CD4-positive, alpha-beta T cell treated with Interleukin-21 for 1 hour (primary cell): ENCODE results near the gene NET1.
"Not testable (repeated sequence)": the region's sequence is repeated elsewhere in the genome, so short reads cannot be mapped to it uniquely, and the experiment has no call there.

ENCODE experiments used
- DNase-seq: peaks from one replicate; pipeline ENCODE4 v3.0.0-alpha.2; 2020

NET1 gene, protein sequence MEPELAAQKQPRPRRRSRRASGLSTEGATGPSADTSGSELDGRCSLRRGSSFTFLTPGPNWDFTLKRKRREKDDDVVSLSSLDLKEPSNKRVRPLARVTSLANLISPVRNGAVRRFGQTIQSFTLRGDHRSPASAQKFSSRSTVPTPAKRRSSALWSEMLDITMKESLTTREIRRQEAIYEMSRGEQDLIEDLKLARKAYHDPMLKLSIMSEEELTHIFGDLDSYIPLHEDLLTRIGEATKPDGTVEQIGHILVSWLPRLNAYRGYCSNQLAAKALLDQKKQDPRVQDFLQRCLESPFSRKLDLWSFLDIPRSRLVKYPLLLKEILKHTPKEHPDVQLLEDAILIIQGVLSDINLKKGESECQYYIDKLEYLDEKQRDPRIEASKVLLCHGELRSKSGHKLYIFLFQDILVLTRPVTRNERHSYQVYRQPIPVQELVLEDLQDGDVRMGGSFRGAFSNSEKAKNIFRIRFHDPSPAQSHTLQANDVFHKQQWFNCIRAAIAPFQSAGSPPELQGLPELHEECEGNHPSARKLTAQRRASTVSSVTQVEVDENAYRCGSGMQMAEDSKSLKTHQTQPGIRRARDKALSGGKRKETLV

DNA sequence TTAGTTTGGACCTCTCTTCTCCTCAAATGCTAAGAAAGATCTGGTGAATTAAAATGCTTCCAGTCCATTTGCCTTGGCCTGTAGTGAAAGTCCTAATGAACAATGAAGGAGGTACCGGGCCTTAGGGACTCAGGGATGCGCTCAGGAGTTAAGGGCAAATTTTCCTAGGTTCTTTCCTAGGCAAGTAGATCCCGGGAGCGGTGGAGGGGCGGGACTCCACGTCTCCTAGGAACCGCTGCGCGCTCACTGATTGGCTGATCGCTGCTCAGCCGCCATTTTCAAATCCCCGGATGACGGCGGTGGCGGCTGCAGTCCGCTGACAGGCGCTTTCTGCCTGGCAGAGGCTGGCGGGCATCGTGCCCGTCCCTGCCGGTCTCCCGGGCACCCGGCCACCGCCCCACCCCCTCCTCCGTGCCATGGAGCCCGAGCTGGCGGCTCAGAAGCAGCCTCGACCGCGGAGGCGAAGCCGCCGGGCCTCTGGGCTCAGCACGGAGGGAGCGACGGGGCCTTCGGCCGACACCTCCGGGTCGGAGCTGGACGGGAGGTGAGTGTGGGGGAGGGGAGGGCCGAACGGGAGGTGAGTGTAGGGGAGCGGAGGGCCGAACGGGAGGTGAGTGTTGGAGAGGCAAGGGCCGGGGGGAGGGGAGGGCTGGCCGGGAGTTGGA lies at the start of gene NET1:
NET1 (plus strand) TSS at position 281 of the 665 bp plus-strand sequence; CDS start at position 417, 136 bp downstream.
- DNase-seq: peak; percentile 72

DNA sequence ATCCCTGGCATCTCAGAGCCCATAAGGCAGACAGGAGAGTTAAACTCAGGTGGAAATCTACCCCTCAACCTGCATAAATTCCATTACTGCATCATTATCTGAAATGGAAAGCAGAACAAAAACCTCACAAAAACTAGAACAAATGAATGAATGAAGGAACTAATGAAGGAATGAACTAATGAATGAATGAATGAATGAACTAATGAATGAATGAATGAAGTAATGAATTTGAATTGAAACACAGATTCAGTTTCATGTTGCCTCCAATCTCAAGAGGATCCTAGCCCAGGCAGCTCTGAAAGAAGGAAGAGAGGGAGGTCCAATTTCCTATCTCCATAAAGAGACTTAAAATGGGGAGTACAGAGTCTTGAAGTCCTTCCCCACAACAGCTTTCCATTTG lies 49.5 kb upstream of the NET1 start:
- DNase-seq: no peak

DNA sequence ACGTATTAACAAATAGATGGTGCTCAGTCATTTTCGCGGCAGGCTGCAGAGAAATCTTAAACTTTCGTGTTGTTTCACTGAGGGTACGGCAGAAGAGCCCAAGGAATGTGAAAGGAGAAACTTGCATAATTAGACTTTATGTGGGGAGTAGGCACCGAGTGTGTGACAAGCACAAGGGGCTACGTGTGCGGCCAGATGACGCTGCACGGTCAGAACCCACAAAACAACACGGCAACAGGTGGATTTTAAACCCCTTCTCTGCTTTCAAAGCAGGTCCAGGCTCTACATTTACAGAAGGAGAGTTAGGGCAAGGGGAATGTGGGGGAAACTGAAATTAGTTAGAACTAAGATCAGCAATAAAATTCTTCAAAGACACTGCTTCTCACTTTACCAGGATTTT lies 48.0 kb upstream of the NET1 start:
- DNase-seq: no peak

DNA sequence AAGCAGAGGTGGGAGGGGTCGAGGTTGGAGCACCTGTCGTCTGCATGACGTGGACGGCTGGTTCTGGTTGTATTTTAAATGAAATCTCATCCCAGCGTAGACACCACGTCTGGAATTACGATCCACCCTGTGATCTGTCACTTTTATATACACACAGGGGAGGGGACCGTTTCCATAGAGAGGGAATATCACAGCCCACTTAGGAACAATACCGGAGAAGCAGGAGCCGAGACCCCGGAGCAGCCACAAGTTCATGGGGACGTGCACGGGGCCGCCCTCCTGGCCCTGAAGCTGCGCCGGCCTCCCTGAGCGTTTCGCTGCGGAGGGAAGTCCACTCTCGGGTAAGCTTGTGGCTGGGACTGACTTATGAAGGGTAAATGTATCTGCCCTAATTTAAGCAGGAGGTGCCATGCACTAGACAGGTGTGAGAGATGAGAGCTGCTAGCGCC lies 47.4 kb upstream of the NET1 start, which contains the start of gene UCN3:
UCN3 (plus strand) TSS at position 77 of the 449 bp plus-strand sequence. CDS start 8,755 bp downstream, outside the sequence.
- no peak for DNase-seq

DNA sequence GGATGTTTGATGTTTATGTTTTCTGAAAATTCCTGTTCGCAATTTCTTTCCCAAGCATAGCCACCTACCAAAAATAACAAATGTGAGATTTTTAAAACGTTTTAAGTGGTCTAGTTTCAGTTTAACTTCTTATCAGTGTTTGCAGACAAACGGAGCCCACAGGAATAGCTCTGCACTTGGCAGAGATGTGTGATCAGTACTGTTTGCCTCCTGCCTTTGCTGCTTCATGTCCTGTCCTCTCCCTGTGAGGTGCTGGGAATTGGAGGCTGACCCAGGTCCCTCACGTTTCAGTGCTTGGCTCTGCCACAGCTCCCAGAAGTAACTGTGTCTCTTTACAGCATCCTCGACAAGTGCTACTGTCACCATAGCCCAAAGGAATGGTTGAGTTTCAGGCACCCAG lies 46.4 kb upstream of the NET1 start:
- no peak for DNase-seq

DNA sequence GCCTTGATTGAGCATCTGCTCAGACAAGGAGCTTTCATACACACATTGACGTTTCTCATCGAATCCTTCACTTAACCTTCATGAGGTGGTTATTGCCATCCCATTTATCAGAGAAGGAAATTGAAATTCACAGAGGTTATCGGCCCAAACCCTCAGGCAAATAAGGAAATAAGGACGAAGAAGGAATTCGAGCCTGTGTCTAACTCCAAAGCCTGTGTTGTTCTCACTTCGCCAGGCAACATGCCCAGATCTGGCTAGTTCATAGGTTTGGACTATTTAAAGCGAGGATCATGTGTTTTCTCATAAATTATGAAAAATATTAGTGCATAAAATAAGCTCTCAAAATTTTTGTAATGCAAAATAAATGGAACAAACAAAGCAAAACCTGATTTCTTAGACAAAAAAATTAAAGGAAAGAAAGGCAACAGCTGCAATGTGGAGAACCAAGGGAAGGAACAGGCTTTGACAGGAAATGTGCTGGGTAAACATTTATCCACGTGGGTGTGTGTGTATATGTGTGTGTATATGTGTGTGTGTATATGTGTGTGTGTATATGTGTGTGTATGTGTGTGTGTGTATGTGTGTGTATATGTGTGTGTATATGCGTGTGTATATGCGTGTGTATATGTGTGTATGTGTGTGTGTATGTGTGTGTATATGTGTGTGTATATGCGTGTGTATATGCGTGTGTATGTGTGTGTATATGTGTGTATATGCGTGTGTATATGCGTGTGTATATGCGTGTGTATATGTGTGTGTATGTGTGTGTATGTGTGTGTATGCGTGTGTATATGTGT lies 42.8 kb upstream of the NET1 start:
- DNase-seq: no peak

DNA sequence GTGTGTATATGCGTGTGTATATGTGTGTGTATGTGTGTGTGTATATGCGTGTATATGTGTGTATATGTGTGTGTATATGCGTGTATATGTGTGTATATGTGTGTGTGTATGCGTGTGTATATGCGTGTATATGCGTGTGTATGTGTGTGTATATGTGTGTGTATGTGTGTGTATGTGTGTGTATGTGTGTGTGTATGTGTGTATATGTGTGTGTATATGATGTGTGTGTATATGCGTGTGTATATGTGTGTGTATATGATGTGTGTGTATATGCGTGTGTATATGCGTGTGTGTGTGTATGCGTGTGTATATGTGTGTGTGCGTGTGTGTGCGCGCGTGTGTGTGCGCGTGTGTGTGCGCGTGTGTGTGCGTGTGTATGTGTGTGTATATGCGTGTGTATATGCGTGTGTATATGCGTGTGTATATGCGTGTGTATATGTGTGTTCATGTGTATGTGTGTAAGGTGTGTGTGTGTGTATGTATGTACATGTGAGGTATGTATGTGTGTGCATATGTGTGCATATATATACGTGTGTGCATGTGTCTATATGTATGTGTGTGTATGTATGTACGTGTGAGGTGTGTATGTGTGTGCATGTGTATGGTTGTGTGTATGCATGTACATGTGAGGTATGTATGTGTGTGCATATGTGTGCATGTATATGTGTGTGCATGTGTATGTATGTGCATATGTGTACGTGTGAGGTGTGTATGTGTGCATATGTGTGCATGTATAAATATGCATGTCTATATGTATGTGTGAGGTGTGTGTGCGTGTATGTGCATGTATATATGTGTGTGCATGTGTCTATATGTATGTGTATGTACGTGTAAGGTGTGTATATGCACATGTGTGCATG lies 41.6 kb upstream of the NET1 start:
- no peak for DNase-seq

DNA sequence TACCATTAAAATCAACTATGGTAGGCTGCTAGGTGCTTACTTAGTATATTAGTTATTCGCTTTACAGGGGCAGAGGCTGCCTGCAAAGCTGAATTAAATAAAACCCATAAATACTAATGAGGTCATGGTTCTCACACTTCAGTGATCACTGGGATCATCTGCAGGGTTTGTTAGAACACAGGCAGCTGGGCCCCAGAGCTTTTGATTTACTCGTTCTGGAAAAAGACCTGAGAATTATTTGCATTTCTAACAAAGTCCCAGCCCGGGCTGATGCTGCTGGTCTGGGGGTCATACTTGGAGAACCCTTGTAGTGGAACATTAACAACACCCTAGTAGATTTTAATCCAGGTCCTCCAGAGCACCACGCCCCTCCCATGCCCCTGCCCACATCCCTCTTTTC lies 39.0 kb upstream of the NET1 start:
- no peak for DNase-seq

DNA sequence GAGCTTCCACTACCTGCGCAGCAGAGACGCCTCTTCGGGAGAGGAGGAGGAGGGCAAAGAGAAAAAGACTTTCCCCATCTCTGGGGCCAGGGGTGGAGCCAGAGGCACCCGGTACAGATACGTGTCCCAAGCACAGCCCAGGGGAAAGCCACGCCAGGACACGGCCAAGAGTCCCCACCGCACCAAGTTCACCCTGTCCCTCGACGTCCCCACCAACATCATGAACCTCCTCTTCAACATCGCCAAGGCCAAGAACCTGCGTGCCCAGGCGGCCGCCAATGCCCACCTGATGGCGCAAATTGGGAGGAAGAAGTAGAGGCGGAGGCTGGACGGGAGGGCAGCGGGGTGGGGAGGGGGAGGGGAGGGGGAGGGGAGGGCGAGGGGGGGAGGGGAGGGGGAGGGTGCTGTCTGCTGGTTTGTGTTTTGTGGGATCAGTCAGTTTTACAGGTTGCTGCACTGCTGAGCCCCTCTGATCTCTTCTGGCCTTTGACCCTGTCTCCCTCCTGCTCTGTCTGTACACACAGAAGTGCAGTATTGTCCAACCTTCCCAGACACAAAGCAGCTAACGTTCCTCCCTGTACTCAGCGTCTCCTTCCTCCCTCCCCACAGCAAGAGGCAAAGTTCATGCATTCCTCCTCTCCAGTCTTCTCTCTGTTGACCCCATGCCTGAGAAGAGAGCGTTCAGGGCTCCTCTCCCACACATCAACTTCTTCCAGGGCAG lies 38.3 kb upstream of the NET1 start:
- no peak for DNase-seq

DNA sequence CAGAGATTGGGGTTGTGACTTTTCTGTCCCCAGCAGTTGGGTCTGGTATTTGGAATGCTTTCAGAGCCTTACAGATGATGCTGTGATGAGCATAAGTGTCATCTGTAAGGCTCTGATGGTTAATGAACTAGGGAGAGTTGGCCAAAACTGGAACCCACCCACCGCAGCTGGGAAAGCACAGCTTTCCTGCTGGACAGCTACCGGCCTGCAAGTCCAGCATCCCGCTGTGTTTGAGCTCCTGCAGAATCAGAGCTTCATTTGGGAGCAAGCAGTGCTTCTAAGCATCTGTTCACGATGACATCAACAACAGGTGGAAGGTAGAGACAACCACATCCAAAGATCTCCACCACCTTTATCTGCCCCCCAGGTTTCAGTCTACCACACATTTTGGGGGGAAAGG lies 35.9 kb upstream of the NET1 start:
- no peak for DNase-seq

DNA sequence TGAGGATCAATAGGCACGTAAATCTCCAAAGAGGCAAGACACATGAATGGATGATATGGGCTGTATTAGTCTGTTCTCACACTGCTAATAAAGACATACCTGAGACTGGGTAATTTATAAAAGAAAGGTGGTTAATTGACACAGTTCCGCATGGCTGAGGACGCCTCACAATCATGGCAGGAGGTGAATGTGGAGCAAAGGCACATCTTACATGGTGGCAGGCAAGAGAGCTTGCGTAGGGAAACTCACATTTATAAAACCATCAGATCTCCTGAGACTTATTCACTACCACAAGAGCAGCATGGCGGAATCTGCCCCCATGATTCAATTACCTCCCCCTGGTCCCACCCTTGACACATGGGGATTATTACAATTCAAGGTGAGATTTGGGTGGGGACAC lies 33.2 kb upstream of the NET1 start:
- DNase-seq: not testable (repeated sequence)

DNA sequence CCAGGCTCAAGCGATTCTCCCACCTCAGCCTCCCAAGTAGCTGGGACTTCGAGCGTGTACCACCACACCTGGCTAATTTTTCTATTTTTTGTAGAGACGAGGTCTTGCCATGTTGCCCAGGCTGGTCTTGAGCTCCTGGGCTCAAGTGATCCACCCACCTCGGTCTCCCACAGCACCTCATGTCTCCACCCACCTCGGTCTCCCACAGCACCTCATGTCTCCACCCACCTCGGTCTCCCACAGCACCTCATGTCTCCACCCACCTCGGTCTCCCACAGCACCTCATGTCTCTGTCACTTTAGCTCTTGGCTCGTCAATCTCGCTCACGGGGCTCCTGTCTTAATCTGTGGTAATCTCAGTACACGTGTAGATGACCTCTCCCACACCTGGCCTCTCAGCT lies 32.0 kb upstream of the NET1 start:
- DNase-seq: not testable (repeated sequence)

DNA sequence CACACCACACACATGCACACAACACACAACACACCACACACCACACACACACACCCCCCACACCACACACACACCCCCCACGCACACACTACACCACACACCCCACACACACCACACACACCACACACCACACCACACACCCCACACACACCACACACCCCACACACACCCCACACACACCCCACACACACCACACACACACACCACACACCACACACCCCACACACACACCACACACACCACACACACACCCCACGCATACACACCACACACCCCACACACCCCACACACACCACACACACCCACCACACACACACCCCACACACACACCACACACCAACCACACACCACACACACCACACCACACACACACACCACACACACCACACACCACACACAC lies 31.2 kb upstream of the NET1 start:
- DNase-seq: no peak

DNA sequence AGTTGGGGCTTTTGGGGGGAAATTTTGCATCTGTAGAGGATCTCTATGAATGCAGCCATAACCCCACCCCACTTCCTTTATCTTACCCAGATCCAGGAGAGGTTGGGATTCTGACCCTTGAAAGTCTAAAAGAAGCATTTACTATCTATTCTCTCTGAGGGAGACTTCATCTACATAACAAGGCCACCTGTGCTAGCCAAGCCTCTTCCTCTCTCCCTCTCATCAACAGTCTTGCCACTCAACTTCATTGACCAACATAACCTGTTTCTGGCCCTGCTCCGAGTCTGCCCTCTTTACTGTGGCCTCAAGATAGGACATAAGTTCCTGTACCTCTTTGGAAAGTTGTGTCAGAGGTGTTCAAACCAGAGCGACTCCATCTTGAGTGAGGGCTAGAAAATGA lies 27.1 kb upstream of the NET1 start:
- no peak for DNase-seq

DNA sequence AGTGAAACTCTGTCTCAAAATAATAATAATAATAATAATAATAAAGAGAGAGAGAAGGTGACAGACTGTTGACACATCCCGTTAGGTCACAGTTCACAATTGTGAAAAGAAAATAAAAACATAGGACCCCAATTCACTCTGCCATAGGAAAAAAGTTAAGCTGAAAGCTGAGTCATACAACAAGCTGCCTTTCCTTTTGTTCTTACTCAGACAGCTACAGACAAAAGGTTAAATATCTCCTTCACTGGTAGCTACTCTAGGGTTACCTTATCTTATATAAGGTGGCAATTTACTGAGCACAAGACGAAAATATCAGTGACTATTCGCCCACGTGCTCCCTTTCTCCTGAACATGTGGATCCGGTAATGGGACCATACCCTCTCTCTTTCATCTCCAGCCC lies 25.2 kb upstream of the NET1 start:
- DNase-seq: no peak

DNA sequence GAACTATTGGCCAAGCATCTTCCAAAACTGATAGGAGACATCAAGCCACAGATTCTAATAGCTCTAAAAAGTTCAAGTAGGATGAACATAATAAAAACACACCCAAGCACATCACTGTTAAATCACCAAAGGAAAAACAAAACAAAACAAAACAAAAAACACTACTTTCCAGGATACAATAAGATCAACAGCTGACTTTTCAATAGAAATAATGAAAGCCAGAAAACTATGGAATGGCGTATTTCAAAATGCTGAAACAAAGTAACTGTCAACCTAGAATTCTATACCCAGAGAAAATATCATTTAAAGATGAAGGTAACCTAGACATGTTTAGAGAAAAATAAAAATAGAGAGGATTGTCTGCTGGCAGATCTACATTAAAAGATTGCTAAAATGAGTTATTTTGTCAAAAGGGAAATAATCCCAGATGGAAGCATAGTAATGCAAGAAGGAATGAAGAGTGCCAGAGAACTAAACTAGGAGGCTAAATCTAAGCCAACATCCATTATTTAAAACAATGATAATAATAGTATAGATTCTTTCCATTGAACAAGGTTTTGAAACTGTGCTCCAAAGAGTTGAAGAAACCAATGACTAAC lies 21.7 kb upstream of the NET1 start:
- DNase-seq: no peak

DNA sequence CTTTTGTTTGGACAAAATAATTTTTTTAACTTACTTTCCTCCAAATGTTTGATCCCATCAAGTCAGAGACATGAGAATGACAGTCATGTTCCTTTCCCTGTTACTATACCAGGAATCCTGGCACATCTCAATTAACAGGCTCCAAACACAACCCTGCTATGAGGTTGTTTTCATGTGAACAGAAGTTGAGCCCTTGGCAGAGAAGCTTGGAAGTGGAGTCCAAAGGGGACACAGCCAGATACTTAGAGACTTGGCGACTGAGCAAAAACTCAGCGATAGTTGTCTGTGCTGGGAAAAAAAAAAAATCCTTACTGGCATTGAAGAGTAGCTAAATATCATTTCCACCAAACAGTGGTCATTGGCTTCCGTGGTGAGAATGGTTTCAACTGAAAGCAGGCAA lies 20.6 kb upstream of the NET1 start:
- no peak for DNase-seq

DNA sequence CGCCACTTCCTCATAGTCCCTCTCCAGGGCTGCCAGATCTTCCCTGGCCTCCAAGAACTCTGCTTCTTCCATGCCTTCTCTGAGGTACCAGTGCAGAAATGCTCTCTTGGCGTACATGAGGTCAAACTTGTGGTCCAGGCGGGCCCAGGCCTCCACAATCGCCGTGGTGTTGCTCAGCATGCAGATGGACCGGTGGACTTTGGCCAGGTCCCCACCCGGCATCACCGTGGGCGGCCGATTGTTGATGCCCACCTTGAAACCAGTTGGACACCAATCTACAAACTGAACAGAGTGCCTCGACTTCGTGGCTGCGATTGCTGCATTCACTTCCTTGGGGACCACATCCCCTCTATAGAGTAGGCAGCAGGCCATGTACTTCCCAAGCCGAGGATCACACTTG lies 18.8 kb upstream of the NET1 start:
- DNase-seq: no peak

DNA sequence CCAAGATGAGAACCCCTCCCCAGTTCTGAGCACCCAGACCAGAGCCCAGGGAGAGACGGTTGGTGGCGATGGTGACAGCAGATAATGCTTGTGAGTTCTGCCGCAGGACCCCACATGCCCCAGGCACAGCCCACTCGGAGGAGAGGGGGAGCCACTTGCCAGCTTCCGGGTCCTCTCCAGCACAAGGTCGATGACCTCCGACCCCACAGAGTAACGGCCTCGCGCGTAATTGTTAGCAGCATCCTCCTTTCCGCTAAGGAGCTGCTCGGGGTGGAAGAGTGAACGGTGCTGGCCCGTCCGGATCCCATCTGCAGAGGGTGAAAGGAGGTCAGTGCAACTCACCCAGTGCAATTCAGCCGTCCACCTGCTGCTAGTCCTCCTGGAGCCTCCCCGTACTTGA lies 17.2 kb upstream of the NET1 start:
- no peak for DNase-seq

DNA sequence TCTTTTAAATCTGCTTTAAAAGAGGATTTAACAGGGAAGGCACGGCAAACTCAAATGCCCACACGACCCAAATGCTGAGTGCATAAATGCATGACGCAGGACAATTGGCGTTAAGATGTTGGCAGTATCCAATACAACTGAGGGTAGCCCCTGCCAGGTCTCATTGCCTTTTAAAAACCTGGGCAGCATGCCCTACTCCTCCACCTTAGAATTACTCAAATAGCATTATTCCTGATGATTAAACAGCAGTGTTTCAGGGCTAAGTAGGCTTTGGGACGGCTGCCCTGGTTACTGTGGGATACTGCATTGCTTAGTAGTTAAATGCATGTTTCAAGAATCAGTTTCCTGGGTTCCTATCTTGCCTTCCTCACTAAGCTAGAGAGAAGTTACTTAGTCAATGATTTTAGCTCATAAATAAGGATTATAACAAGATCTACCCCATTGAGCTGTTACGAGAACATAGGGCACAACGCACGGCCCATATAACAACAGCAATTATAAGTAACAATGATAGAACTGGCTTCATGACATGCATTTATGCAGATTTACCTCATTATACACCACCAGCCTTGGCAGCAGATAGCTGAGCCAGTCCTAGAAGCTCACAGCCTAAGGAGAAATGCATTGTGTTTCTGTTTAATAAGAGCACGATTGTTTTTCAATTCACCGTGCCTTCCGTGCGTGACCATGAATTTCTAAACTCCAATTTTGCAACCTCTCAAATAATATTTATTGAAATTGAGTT lies 15.6 kb upstream of the NET1 start:
- no peak for DNase-seq
